ENCODE results near the gene GPATCH2.

GRCh38 chr1:217617126-217617525 lies 13.8 kb downstream of the GPATCH2 start:
- no peak for TF ChIP-seq POLR2A (IDR thresholded peaks at IDR 0.05)
- TF ChIP-seq, protein P1, sequence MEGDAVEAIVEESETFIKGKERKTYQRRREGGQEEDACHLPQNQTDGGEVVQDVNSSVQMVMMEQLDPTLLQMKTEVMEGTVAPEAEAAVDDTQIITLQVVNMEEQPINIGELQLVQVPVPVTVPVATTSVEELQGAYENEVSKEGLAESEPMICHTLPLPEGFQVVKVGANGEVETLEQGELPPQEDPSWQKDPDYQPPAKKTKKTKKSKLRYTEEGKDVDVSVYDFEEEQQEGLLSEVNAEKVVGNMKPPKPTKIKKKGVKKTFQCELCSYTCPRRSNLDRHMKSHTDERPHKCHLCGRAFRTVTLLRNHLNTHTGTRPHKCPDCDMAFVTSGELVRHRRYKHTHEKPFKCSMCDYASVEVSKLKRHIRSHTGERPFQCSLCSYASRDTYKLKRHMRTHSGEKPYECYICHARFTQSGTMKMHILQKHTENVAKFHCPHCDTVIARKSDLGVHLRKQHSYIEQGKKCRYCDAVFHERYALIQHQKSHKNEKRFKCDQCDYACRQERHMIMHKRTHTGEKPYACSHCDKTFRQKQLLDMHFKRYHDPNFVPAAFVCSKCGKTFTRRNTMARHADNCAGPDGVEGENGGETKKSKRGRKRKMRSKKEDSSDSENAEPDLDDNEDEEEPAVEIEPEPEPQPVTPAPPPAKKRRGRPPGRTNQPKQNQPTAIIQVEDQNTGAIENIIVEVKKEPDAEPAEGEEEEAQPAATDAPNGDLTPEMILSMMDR (IDR thresholded peaks at IDR 0.05), result no peak

Measured in heart left ventricle (tissue), 13 donors.